Measurements from ENCODE around the gene NDST4. TPM values are rescaled to one million over a fixed set of nuclear protein-coding genes. Genes with fewer than 3 reads are reported as not detected.
A peak's percentile ranks its signal among the peaks of the same experiment; 100 is the strongest.

NDST4 gene
- total RNA-seq, 4 donors from 2014 or later = not detected

DNA sequence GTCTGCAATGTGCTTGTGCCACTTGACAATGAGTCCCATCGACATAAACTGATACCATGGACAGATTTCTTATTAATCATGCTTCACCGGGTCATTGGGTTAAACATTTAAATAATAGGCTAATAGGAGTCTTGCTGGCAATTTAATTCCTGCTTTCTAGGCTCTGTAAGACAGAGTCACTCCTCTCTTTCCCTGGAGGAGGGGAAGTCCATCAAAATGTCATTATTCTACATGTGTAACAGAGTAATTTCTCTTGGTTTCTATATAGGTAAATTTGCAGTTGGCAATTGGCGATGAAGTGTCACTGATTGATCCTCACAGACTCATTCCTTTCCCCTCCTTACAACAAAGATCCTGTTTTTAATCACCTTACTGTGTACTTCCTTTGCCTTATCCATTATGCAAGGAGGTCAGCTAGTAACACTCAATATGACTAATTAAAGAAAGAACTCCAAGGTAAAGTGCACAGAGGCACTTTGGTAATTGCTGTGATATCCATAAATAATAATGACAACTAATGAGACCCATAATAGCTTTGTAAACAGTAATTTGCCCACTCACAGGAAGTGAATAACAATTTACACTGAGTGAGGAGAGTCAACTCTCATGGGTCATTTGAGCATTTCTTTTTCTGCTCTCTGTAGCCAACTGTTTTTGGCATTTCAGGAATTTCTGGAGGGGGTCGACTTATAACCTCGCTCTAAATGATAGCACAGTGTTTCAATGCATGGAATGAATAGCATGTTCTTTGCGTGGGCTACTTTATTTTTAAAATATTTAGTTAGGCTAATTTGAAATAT lies 330.8 kb downstream of the NDST4 start:
- no peaks in the 10 kb centered on the region for H3K36me3 ChIP-seq
- no peak overlapping the region for H3K27ac ChIP-seq
- no peaks in the 10 kb centered on the region for H3K9me3 ChIP-seq
- no peak for TF ChIP-seq EP300 (IDR thresholded peaks at IDR 0.05)
- TF ChIP-seq POLR2A (IDR thresholded peaks at IDR 0.05) = no peak
- TF ChIP-seq POLR2AphosphoS5 (IDR thresholded peaks at IDR 0.05) = no peak
- TF ChIP-seq, protein P1, sequence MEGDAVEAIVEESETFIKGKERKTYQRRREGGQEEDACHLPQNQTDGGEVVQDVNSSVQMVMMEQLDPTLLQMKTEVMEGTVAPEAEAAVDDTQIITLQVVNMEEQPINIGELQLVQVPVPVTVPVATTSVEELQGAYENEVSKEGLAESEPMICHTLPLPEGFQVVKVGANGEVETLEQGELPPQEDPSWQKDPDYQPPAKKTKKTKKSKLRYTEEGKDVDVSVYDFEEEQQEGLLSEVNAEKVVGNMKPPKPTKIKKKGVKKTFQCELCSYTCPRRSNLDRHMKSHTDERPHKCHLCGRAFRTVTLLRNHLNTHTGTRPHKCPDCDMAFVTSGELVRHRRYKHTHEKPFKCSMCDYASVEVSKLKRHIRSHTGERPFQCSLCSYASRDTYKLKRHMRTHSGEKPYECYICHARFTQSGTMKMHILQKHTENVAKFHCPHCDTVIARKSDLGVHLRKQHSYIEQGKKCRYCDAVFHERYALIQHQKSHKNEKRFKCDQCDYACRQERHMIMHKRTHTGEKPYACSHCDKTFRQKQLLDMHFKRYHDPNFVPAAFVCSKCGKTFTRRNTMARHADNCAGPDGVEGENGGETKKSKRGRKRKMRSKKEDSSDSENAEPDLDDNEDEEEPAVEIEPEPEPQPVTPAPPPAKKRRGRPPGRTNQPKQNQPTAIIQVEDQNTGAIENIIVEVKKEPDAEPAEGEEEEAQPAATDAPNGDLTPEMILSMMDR (IDR thresholded peaks at IDR 0.05) = no peak
- H3K4me3 ChIP-seq = no peak overlapping the region
- H3K4me1 ChIP-seq = no peaks in the 10 kb centered on the region
- H3K27me3 ChIP-seq = peaks cover 4% of the 10 kb centered on the region
- ATAC-seq = no peak
- 64 to 74% methylated on average over 6 of the region's 6 CpGs for WGBS, 2 donors (ENCODE audit: low coverage in 1 of 2)

DNA sequence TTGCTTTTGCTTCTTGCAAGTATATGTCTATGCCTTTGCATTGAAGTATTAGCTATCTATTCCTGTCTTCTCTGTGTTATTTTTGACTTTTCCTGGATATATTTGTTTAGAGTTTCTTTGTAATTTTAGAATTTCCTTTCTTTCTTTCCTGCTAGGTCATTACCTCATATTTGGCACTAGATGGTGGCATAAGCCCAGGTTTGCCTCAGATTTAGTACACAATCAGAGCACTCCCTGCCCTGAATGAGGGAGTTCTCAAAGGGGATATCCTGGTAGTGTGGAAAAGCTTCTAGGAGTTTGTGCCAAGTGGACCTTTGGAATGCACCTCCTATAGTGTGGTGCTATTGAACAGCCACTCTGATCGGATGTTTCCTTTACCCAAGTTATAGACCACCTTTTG lies 333.2 kb downstream of the NDST4 start:
- no peaks in the 10 kb centered on the region for H3K4me1 ChIP-seq
- 67 to 91% methylated on average over 1 of the region's 1 CpG for WGBS, 2 donors (ENCODE audit: low coverage in 1 of 2)

More for the DNA sequence above, 333.2 kb downstream of the NDST4 start:
- Histone ChIP-seq H3K27ac (no peak overlapping the region), H3K9me3 (no peaks in the 10 kb centered on the region), H3K36me3 (no peaks in the 10 kb centered on the region), H3K27me3 (peaks cover 4% of the 10 kb centered on the region), H3K4me3 (no peak overlapping the region)
- no peak for ATAC-seq
- TF ChIP-seq POLR2A (IDR thresholded peaks at IDR 0.05) (no peak), EP300 (IDR thresholded peaks at IDR 0.05) (no peak), POLR2AphosphoS5 (IDR thresholded peaks at IDR 0.05) (no peak)
- TF ChIP-seq, protein P1 (IDR thresholded peaks at IDR 0.05) = peak in 1 of 4 experiments; percentile 32

Small RNAs within 50 kb of the gene (small RNA-seq; reads per million reads assigned to genes)
- 0 to 0.64 (median 0) reads per million in 4 donors for gene RN7SL808P
